Mucosa of descending colon (tissue), 3 donors: ENCODE results near the gene MTCL1. TPM values are rescaled to one million over a fixed set of nuclear protein-coding genes. Genes with fewer than 3 reads are reported as not detected.

ENCODE experiments used
- ATAC-seq: fragments of 200-7000 bp; cut with Tn5 transposase; one replicate; pipeline ENCODE4 v1.9.1; 2020; ENCODE audit warnings: mild to moderate bottlenecking, moderate library complexity
- DNase-seq, 3 donors: peaks; one replicate each; pipeline ENCODE4 v3.0.0-alpha.2; 2020
- H3K36me3 ChIP-seq: fragments of 200-600 bp; one replicate; pipeline ENCODE4 v1.8.0; 2021; ENCODE audit warnings: low read depth, mild to moderate bottlenecking
- H3K4me1 ChIP-seq: fragments of 200-600 bp; one replicate; pipeline ENCODE4 v1.8.0; 2021; ENCODE audit warnings: low read depth, mild to moderate bottlenecking
- H3K4me3 ChIP-seq: fragments of 200-600 bp; one replicate; pipeline ENCODE4 v1.8.0; 2021; ENCODE audit warnings: mild to moderate bottlenecking
- H3K9me3 ChIP-seq: fragments of 200-600 bp; one replicate; pipeline ENCODE4 v1.8.0; 2021; ENCODE audit warnings: mild to moderate bottlenecking
- CTCF ChIP-seq: fragments of 200-600 bp; IDR thresholded peaks from one replicate; pipeline ENCODE4 v1.8.0; 2022; ENCODE audit warnings: antibody characterized with exemption, mild to moderate bottlenecking
- intact Hi-C, 2 donors: fragments of 100-400 bp; cut with DNase I in 1 of 2; cut with micrococcal nuclease in 1 of 2; formaldehyde crosslinking; loops; one replicate each; pipeline versions ENCODE4 v1.11.0 to v1.11.1; 2022; cut with DNase I, micrococcal nuclease
- total RNA-seq, 3 donors: library from RNA; stranded (reverse); fragmentation: NEBNext Ultra II Directional in 2 of 3; extraction: Animal tissue kit (Norgen Biotek cat#: 25700) in 2 of 3; gene quantifications; one replicate each; pipeline versions ENCODE4 v1.2.1 to v1.2.4, GENCODE V29; 2021 to 2023
- donor health status: DM: no; HTN: no; CAD: no; lungs with moderate emphysema.
- donor health status: DM: no; HTN: no; CAD: no.
- donor health status: DM: no; HTN: yes; CAD: no.

Gene MTCL1
- total RNA-seq, 3 donors from 2014 or later: 4.1 to 141 (median 15.4) TPM

DNA sequence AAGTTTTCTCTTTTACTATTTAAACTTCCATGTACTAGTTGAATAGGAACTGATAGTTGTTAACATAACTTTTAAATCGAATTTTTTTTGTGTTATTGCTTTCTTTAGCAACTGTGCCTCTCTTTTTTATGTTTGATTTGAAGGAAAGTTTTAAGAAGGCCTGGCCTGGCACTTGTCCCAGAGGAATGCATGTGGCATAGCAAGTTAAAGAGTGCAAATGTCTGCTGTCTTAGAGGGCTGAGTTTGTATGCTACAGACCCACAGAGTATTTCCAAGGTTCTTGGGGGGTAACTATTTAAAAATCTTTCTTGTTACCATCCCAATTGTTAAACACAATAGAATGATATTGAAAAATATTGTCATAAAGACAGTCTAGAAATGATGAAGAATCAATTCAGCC lies 47.0 kb downstream of the MTCL1 start:
- ATAC-seq: no peak
- Histone ChIP-seq H3K36me3 (no peaks in the 10 kb centered on the region), H3K4me3 (no peak overlapping the region), H3K9me3 (no peaks in the 10 kb centered on the region), H3K4me1 (peaks cover 4% of the 10 kb centered on the region)
- DNase-seq: no peak
- no peak for TF ChIP-seq CTCF
- intact Hi-C loops: no loop called here

GRCh38 chr18:8754995-8755960 lies 49.9 kb downstream of the MTCL1 start:
- Histone ChIP-seq H3K4me3 (no peak overlapping the region), H3K4me1 (peaks cover 12% of the 10 kb centered on the region), H3K9me3 (no peaks in the 10 kb centered on the region), H3K36me3 (no peaks in the 10 kb centered on the region)
- ATAC-seq (peak; percentile 56), DNase-seq (peak in 1 of 3 donors; percentile 49)
- intact Hi-C loops: no loop called here
- TF ChIP-seq CTCF: no peak

- DNase-seq (no peak), ATAC-seq (no peak)
- H3K4me1 ChIP-seq: peaks cover 12% of the 10 kb centered on the region
- intact Hi-C loops: no loop called here
- TF ChIP-seq CTCF: no peak
- no peaks in the 10 kb centered on the region for H3K36me3 ChIP-seq
- H3K4me3 ChIP-seq: no peak overlapping the region
- no peaks in the 10 kb centered on the region for H3K9me3 ChIP-seq
Observed at GRCh38 chr18:8756571-8756970, 51.2 kb downstream of the MTCL1 start.

DNA sequence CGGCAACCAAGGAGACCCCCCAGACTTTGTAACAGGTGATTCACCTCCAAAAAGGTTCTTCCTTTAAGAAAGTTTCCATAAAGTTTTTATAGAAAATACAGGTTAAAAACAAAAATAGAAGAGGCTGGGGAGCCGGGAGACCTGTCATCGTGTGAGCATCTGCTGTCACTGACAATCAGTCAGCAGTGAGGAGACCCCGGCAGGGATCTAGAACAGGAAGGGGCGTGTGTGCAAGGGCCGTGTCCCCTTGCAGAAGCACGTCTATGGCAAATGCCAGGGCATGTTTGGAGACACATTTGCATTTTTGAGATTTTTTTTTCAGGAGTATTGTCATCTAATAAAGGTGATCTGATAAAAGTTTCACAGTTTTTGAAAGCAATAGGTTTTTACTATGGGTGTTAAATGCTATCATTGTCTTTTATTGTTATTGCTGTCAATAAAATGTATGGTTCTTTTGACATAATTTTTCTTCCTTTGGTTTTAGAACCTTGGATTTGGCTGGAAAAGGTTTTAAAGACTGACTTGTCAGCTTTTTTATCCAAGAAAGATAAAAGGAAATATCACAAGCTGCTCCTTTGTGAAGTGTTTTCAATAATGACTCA lies 52.1 kb downstream of the MTCL1 start:
- no peaks in the 10 kb centered on the region for H3K36me3 ChIP-seq
- intact Hi-C loops: no loop called here
- no peak for DNase-seq
- no peaks in the 10 kb centered on the region for H3K9me3 ChIP-seq
- no peak overlapping the region for H3K4me3 ChIP-seq
- peaks cover 12% of the 10 kb centered on the region for H3K4me1 ChIP-seq
- no peak for TF ChIP-seq CTCF
- peak; percentile 64 for ATAC-seq

- no peaks in the 10 kb centered on the region for H3K9me3 ChIP-seq
- no peaks in the 10 kb centered on the region for H3K36me3 ChIP-seq
- no peak overlapping the region for H3K4me3 ChIP-seq
- TF ChIP-seq CTCF: no peak
- ATAC-seq: no peak
- peaks cover 12% of the 10 kb centered on the region for H3K4me1 ChIP-seq
- intact Hi-C loops: no loop called here
- no peak for DNase-seq
Observed at GRCh38 chr18:8758466-8758865, 53.1 kb downstream of the MTCL1 start.
